AG10803 (cell line): ENCODE results near the gene EIF4A3.

Experiments
- DNase-seq: peaks from one replicate; pipeline ENCODE4 v3.0.0; 2010; ENCODE audit warnings: low read depth
- H3K4me3 ChIP-seq: 2 replicates; pipeline ENCODE4 v1.5.1; 2011; ENCODE audit warnings: mild to moderate bottlenecking, low read length, control low read depth
- TF ChIP-seq, protein P1 (sequence below): conservative IDR thresholded peaks from 2 replicates; pipeline ENCODE4 v1.5.1; 2011; ENCODE audit warnings: mild to moderate bottlenecking, low read length, control low read depth, inconsistent platforms

EIF4A3 gene

GRCh38 chr17:80147035-80147822, at the start of gene EIF4A3:
Gene EIF4A3 (minus strand): TSS chr17:80147128. CDS start chr17:80146961, 167 bp downstream.
- peak; percentile 99 for DNase-seq
- TF ChIP-seq, protein P1, sequence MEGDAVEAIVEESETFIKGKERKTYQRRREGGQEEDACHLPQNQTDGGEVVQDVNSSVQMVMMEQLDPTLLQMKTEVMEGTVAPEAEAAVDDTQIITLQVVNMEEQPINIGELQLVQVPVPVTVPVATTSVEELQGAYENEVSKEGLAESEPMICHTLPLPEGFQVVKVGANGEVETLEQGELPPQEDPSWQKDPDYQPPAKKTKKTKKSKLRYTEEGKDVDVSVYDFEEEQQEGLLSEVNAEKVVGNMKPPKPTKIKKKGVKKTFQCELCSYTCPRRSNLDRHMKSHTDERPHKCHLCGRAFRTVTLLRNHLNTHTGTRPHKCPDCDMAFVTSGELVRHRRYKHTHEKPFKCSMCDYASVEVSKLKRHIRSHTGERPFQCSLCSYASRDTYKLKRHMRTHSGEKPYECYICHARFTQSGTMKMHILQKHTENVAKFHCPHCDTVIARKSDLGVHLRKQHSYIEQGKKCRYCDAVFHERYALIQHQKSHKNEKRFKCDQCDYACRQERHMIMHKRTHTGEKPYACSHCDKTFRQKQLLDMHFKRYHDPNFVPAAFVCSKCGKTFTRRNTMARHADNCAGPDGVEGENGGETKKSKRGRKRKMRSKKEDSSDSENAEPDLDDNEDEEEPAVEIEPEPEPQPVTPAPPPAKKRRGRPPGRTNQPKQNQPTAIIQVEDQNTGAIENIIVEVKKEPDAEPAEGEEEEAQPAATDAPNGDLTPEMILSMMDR: no peak
- peak within 1 kb of the TSS; percentile 95 for H3K4me3 ChIP-seq

- TF ChIP-seq, protein P1: no peak
- H3K4me3 ChIP-seq: no peak overlapping the region
- no peak for DNase-seq
Measured at GRCh38 chr17:80196652-80197051, 49.7 kb upstream of the EIF4A3 start.

DNA sequence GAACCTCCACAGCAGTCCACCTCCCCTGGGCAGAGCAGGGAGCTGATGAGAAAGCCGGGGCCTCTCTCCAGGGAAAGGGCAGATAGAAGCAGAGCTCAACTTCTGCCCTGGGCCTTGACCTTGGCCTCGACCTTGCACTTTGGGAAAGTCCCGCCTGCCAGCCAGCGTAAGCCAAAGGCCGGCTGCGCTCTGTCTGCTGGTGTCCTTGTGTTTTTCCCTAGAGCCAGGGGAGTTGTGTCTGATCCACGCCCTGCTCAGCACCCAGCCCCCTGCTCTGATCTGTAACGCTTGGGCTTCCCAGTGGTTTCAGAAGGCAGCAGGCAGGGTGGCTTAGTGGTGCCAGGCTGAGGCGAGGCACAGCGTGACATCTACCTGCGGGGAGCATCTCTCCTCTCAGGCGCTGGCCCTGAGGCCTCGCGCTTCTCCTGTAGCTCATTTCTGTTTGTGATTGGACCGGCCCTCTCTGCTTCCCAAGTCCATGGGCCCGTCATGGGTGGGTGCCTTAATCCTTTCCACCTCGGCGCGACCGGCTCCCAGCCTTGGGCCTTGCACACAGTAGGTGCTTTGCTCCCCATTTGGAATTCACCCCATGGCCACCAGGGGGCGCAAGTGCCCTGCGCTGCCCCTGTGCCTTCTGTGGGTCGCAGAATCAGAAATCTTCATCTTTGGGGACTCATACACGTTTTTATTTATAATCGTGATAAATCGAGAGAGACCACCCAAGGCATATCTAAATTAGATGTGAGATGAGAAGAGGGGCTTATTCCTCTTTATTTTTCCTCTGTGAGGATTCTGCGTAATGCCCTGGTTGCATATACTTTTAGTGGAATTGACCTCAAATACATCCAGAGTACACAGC, 49.0 kb upstream of the EIF4A3 start:
- TF ChIP-seq, protein P1: peak; percentile 86
- H3K4me3 ChIP-seq: no peak overlapping the region
- DNase-seq: no peak

DNA sequence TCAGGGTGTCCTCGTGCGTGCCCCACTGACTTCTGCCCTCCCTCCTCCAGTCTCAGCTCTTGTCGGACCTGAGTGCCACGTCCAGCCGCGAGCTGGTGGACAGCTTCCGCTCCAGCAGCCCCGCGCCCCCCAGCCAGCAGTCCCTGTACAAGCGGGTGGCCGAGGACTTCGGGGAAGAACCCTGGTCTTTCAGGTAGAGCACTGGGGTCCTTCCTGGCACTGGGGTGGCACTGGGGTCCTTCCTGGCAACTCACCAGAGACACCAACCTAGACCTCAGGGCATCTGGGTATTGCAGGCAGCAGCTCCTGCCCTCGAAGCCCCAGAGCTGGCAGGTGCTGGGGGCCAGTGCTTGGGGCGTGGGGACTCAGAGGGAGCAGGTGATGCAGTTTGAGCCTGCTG, 48.2 kb upstream of the EIF4A3 start:
- H3K4me3 ChIP-seq: no peak overlapping the region
- DNase-seq: no peak

GRCh38 chr17:80191865-80192661, 45.1 kb upstream of the EIF4A3 start:
- no peak overlapping the region for H3K4me3 ChIP-seq
- TF ChIP-seq, protein P1: no peak
- DNase-seq: peak; percentile 16

More for the DNA sequence above, 48.2 kb upstream of the EIF4A3 start:
- TF ChIP-seq, protein P1: no peak; the same call in 1 of the 2 replicates

DNA sequence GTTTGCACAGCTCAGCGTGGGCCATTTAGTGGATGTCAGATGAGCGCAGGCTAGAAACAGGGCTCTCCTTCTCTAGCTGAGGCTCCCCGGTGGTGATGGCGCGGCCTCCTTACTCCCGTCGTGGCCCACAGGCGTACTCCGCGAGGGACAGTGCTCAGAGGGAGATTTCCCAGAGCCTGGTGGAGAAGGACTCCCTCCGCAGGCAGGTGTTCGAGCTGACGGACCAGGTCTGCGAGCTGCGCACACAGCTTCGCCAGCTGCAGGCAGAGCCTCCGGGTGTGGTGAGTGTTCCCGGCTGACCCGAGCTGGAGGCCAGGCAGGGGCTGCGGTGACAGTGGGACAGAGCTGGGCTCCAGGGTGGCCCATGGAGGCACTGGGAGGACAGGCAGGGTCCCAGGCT, 44.3 kb upstream of the EIF4A3 start:
- no peak overlapping the region for H3K4me3 ChIP-seq
- no peak for DNase-seq
- TF ChIP-seq, protein P1: no peak
